HEK293 (cell line): ENCODE data around the gene DDX10.

ENCODE experiments used
- ELK4 ChIP-seq: IDR thresholded peaks from 2 replicates; pipeline ENCODE4 v1.6.1; 2011; ENCODE audit warnings: mild to moderate bottlenecking, low read depth, low read length, borderline replicate concordance
- HIC1 ChIP-seq: fragments of 450-650 bp; formaldehyde crosslinking; IDR thresholded peaks from 2 replicates; pipeline ENCODE4 v1.5.1; 2016; ENCODE audit warnings: missing biosample characterization, missing genetic modification characterization
- YY1 ChIP-seq: fragments of 450-650 bp; formaldehyde crosslinking; IDR thresholded peaks from 2 replicates; pipeline ENCODE4 v1.5.1; 2018; ENCODE audit warnings: missing biosample characterization, missing genetic modification characterization
- ZBTB11 ChIP-seq: fragments of 450-650 bp; formaldehyde crosslinking; conservative IDR thresholded peaks from 2 replicates; pipeline ENCODE4 v1.5.1; 2016; ENCODE audit warnings: low read depth, missing biosample characterization, missing genetic modification characterization
- ZBTB7A ChIP-seq: fragments of 450-650 bp; formaldehyde crosslinking; IDR thresholded peaks from 2 replicates; pipeline ENCODE4 v1.5.1; 2016; ENCODE audit warnings: low read depth, missing biosample characterization, missing genetic modification characterization
- ZNF19 ChIP-seq: fragments of 450-650 bp; formaldehyde crosslinking; IDR thresholded peaks from 2 replicates; pipeline ENCODE4; 2016; ENCODE audit warnings: missing biosample characterization, missing genetic modification characterization, low read depth
- ZNF48 ChIP-seq: fragments of 450-650 bp; formaldehyde crosslinking; IDR thresholded peaks from 2 replicates; pipeline ENCODE4 v1.5.1; 2016; ENCODE audit warnings: missing biosample characterization, missing genetic modification characterization
- ZNF776 ChIP-seq: fragments of 450-650 bp; formaldehyde crosslinking; IDR thresholded peaks from 2 replicates; pipeline ENCODE4 v1.5.0; 2017; ENCODE audit warnings: missing biosample characterization, missing genetic modification characterization, borderline replicate concordance
- ZSCAN18 ChIP-seq: fragments of 450-650 bp; formaldehyde crosslinking; IDR thresholded peaks from 2 replicates; pipeline ENCODE4 v1.5.1; 2016; ENCODE audit warnings: missing biosample characterization, missing genetic modification characterization
- TF ChIP-seq, protein P1 (sequence below): fragments of 450-650 bp; formaldehyde crosslinking; IDR thresholded peaks from 2 replicates; pipeline ENCODE4 v1.5.1; 2016; ENCODE audit warnings: missing biosample characterization, missing genetic modification characterization
- TF ChIP-seq, protein P2 (sequence below): fragments of 450-650 bp; formaldehyde crosslinking; IDR thresholded peaks from 2 replicates; pipeline ENCODE4 v1.5.1; 2016; ENCODE audit warnings: missing biosample characterization, missing genetic modification characterization

GRCh38 chr11:108906826-108907225 is 242.0 kb downstream of the DDX10 start:
- TF ChIP-seq ZNF19 (no peak), HIC1 (tag by site-specific recombination) (no peak), ZBTB11 (no peak), YY1 (tag by site-specific recombination) (no peak), ZNF48 (tag by site-specific recombination) (no peak), ZNF776 (tag by site-specific recombination) (no peak), ZSCAN18 (no peak), ZBTB7A (tag by site-specific recombination) (no peak), ELK4 (no peak)
- TF ChIP-seq, protein P1, sequence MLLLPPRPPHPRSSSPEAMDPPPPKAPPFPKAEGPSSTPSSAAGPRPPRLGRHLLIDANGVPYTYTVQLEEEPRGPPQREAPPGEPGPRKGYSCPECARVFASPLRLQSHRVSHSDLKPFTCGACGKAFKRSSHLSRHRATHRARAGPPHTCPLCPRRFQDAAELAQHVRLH (tag by site-specific recombination), result no peak
- TF ChIP-seq, protein P2, sequence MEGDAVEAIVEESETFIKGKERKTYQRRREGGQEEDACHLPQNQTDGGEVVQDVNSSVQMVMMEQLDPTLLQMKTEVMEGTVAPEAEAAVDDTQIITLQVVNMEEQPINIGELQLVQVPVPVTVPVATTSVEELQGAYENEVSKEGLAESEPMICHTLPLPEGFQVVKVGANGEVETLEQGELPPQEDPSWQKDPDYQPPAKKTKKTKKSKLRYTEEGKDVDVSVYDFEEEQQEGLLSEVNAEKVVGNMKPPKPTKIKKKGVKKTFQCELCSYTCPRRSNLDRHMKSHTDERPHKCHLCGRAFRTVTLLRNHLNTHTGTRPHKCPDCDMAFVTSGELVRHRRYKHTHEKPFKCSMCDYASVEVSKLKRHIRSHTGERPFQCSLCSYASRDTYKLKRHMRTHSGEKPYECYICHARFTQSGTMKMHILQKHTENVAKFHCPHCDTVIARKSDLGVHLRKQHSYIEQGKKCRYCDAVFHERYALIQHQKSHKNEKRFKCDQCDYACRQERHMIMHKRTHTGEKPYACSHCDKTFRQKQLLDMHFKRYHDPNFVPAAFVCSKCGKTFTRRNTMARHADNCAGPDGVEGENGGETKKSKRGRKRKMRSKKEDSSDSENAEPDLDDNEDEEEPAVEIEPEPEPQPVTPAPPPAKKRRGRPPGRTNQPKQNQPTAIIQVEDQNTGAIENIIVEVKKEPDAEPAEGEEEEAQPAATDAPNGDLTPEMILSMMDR, result no peak
